ENCODE data around the gene FOXN3. TPM values are rescaled to one million over a fixed set of nuclear protein-coding genes. Genes with fewer than 3 reads are reported as not detected.
A peak's percentile ranks its signal among the peaks of the same experiment; 100 is the strongest.

FOXN3 gene
- total and polyA plus RNA-seq, 2 experiments from 2014 or later = 98.9 to 167 TPM

DNA sequence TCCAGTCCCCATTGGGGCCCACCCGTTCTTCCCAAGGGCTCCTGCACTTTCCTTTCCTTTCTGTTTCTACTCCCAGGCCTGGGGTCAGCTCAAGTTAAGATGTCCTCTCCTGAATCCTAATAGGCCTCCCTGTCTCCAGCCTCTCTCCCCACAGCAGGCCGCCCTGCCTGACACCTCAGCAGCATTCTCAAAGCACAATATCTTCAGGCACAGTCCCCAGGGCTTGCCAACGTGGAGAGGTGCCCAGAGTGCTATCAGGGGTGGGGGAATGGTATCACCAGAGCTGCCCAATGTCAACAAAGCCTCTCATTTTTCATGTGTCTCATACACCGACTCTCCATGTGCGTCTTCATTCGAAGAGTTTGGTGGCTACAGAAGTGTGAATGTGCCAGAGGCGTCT lies 123.0 kb downstream of the FOXN3 start (continued):
- TF ChIP-seq CREB1 (CRISPR knock-in tag; IDR thresholded peaks at IDR 0.05; ENCODE audit: low read depth) = no peak
- no peak for TF ChIP-seq EZH2 (IDR thresholded peaks at IDR 0.05; ENCODE audit: low read depth, unreplicated experiment)
- no peak for TF ChIP-seq ZNF331 (CRISPR knock-in tag; IDR thresholded peaks at IDR 0.05; ENCODE audit: low read depth)
- TF ChIP-seq NANOG (IDR thresholded peaks at IDR 0.05; ENCODE audit: borderline replicate concordance) = no peak
- TF ChIP-seq, protein P1, sequence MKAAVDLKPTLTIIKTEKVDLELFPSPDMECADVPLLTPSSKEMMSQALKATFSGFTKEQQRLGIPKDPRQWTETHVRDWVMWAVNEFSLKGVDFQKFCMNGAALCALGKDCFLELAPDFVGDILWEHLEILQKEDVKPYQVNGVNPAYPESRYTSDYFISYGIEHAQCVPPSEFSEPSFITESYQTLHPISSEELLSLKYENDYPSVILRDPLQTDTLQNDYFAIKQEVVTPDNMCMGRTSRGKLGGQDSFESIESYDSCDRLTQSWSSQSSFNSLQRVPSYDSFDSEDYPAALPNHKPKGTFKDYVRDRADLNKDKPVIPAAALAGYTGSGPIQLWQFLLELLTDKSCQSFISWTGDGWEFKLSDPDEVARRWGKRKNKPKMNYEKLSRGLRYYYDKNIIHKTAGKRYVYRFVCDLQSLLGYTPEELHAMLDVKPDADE (IDR thresholded peaks at IDR 0.05) = no peak

DNA sequence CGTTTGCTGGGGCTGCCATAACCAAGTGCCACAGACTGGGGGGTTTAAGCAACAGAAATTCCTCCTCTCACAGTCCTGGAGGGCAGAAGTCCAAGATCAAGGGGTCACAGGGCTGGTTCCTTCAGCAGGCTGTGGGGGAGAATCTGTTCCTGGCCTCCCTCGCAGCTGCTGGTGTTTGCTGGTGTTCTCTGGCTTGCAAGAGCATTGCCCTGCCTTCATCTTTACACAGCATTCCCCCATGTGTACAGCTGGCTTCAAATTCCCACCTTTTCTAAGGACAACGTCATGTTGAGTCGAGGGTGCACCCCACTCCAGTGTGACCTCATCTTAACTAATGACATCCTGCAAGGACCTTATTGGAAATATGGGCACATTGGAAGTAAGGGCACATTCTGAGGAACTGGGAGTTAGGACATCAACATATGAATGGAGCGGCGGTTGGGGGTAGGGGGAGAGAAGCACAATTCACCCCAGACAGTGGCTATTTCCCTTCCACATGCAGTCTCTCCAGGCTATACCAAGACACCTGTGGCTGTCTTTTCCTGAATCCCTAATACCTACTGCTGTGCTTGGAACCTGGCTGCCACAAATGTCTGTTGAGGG lies 123.6 kb downstream of the FOXN3 start:
- Histone ChIP-seq H3K36me3 (ENCODE audit: insufficient read depth) (no peaks in the 10 kb centered on the region), H3K9me2 (ENCODE audit: insufficient read depth) (no peaks in the 10 kb centered on the region), H3K4me1 (ENCODE audit: insufficient read depth) (peaks cover 55% of the 10 kb centered on the region), H3K4me2 (peak overlapping the region; percentile 54), H2AFZ (no peak overlapping the region), H3F3A (replicated peaks; ENCODE audit: low read depth) (peaks cover 13% of the 10 kb centered on the region), H3K27ac (ENCODE audit: low read depth) (peak overlapping the region; percentile 99), H3K4me3 (peak overlapping the region; percentile 4; the same call in 1 of the 2 replicates), H3K79me2 (replicated peaks; ENCODE audit: insufficient read depth) (peaks cover 64% of the 10 kb centered on the region), H3K27me3 (ENCODE audit: insufficient read depth) (no peaks in the 10 kb centered on the region), H4K20me1 (replicated peaks; ENCODE audit: insufficient read depth) (no peaks in the 10 kb centered on the region)
- peaks cover 32% of the 10 kb centered on the region for H3K27me3 Mint-ChIP-seq (ENCODE audit: insufficient read depth, low read depth, poor library complexity)
- peak overlapping the region; percentile 94 for H3K27ac Mint-ChIP-seq
- DNase-seq (ENCODE audit: low spot score) (peak; percentile 88), ATAC-seq (peak; percentile 79)
- H3K9me3 Mint-ChIP-seq = no peaks in the 10 kb centered on the region; the same call in 2 of the 3 replicates
- peaks cover 57% of the 10 kb centered on the region for H3K36me3 Mint-ChIP-seq (ENCODE audit: low read depth)
- peaks cover 74% of the 10 kb centered on the region for H3K4me1 Mint-ChIP-seq
- H3K4me3 Mint-ChIP-seq = peak overlapping the region; percentile 12; the same call in 2 of the 3 replicates
- TF ChIP-seq, protein P2, sequence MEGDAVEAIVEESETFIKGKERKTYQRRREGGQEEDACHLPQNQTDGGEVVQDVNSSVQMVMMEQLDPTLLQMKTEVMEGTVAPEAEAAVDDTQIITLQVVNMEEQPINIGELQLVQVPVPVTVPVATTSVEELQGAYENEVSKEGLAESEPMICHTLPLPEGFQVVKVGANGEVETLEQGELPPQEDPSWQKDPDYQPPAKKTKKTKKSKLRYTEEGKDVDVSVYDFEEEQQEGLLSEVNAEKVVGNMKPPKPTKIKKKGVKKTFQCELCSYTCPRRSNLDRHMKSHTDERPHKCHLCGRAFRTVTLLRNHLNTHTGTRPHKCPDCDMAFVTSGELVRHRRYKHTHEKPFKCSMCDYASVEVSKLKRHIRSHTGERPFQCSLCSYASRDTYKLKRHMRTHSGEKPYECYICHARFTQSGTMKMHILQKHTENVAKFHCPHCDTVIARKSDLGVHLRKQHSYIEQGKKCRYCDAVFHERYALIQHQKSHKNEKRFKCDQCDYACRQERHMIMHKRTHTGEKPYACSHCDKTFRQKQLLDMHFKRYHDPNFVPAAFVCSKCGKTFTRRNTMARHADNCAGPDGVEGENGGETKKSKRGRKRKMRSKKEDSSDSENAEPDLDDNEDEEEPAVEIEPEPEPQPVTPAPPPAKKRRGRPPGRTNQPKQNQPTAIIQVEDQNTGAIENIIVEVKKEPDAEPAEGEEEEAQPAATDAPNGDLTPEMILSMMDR (conservative IDR thresholded peaks at IDR 0.05; ENCODE audit: low read depth in 2 of 2) = no peak
- TF ChIP-seq, protein P3, sequence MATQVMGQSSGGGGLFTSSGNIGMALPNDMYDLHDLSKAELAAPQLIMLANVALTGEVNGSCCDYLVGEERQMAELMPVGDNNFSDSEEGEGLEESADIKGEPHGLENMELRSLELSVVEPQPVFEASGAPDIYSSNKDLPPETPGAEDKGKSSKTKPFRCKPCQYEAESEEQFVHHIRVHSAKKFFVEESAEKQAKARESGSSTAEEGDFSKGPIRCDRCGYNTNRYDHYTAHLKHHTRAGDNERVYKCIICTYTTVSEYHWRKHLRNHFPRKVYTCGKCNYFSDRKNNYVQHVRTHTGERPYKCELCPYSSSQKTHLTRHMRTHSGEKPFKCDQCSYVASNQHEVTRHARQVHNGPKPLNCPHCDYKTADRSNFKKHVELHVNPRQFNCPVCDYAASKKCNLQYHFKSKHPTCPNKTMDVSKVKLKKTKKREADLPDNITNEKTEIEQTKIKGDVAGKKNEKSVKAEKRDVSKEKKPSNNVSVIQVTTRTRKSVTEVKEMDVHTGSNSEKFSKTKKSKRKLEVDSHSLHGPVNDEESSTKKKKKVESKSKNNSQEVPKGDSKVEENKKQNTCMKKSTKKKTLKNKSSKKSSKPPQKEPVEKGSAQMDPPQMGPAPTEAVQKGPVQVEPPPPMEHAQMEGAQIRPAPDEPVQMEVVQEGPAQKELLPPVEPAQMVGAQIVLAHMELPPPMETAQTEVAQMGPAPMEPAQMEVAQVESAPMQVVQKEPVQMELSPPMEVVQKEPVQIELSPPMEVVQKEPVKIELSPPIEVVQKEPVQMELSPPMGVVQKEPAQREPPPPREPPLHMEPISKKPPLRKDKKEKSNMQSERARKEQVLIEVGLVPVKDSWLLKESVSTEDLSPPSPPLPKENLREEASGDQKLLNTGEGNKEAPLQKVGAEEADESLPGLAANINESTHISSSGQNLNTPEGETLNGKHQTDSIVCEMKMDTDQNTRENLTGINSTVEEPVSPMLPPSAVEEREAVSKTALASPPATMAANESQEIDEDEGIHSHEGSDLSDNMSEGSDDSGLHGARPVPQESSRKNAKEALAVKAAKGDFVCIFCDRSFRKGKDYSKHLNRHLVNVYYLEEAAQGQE (IDR thresholded peaks at IDR 0.05; ENCODE audit: unreplicated experiment) = no peak
- TF ChIP-seq, protein P4, sequence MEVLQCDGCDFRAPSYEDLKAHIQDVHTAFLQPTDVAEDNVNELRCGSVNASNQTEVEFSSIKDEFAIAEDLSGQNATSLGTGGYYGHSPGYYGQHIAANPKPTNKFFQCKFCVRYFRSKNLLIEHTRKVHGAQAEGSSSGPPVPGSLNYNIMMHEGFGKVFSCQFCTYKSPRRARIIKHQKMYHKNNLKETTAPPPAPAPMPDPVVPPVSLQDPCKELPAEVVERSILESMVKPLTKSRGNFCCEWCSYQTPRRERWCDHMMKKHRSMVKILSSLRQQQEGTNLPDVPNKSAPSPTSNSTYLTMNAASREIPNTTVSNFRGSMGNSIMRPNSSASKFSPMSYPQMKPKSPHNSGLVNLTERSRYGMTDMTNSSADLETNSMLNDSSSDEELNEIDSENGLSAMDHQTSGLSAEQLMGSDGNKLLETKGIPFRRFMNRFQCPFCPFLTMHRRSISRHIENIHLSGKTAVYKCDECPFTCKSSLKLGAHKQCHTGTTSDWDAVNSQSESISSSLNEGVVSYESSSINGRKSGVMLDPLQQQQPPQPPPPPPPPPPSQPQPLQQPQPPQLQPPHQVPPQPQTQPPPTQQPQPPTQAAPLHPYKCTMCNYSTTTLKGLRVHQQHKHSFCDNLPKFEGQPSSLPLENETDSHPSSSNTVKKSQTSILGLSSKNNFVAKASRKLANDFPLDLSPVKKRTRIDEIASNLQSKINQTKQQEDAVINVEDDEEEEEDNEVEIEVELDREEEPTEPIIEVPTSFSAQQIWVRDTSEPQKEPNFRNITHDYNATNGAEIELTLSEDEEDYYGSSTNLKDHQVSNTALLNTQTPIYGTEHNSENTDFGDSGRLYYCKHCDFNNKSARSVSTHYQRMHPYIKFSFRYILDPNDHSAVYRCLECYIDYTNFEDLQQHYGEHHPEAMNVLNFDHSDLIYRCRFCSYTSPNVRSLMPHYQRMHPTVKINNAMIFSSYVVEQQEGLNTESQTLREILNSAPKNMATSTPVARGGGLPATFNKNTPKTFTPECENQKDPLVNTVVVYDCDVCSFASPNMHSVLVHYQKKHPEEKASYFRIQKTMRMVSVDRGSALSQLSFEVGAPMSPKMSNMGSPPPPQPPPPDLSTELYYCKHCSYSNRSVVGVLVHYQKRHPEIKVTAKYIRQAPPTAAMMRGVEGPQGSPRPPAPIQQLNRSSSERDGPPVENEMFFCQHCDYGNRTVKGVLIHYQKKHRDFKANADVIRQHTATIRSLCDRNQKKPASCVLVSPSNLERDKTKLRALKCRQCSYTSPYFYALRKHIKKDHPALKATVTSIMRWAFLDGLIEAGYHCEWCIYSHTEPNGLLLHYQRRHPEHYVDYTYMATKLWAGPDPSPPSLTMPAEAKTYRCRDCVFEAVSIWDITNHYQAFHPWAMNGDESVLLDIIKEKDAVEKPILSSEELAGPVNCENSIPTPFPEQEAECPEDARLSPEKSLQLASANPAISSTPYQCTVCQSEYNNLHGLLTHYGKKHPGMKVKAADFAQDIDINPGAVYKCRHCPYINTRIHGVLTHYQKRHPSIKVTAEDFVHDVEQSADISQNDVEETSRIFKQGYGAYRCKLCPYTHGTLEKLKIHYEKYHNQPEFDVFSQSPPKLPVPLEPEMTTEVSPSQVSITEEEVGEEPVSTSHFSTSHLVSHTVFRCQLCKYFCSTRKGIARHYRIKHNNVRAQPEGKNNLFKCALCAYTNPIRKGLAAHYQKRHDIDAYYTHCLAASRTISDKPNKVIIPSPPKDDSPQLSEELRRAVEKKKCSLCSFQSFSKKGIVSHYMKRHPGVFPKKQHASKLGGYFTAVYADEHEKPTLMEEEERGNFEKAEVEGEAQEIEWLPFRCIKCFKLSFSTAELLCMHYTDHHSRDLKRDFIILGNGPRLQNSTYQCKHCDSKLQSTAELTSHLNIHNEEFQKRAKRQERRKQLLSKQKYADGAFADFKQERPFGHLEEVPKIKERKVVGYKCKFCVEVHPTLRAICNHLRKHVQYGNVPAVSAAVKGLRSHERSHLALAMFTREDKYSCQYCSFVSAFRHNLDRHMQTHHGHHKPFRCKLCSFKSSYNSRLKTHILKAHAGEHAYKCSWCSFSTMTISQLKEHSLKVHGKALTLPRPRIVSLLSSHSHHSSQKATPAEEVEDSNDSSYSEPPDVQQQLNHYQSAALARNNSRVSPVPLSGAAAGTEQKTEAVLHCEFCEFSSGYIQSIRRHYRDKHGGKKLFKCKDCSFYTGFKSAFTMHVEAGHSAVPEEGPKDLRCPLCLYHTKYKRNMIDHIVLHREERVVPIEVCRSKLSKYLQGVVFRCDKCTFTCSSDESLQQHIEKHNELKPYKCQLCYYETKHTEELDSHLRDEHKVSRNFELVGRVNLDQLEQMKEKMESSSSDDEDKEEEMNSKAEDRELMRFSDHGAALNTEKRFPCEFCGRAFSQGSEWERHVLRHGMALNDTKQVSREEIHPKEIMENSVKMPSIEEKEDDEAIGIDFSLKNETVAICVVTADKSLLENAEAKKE (CRISPR knock-in tag; IDR thresholded peaks at IDR 0.05) = peak; percentile 85
- TF ChIP-seq ZNF114 (CRISPR knock-in tag; IDR thresholded peaks at IDR 0.05) = 0 out of 2 replicates have a peak, but pooled peaks have one; percentile 61
- TF ChIP-seq EZH2phosphoT487 (IDR thresholded peaks at IDR 0.05; ENCODE audit: unreplicated experiment) = no peak
- no peak for TF ChIP-seq STAT1 (IDR thresholded peaks at IDR 0.05; ENCODE audit: unreplicated experiment)
- TF ChIP-seq JUNB (IDR thresholded peaks at IDR 0.05; ENCODE audit: unreplicated experiment) = no peak
- TF ChIP-seq EZH2 (IDR thresholded peaks at IDR 0.05; ENCODE audit: low read depth, unreplicated experiment) = no peak
- peak; percentile 66 for TF ChIP-seq CREB1 (CRISPR knock-in tag; IDR thresholded peaks at IDR 0.05; ENCODE audit: low read depth)

Data from GM23338 (cell line).